GM12873 (cell line): Measurements from ENCODE around the gene CLDND2.

ENCODE experiments used
- CTCF ChIP-seq: IDR thresholded peaks from 2 replicates; pipeline ENCODE4 v1.5.1; 2012; ENCODE audit warnings: low read depth, mild to moderate bottlenecking, moderate library complexity, low read length, control low read depth; ENCODE audit not compliant: insufficient read depth; ENCODE audit errors: missing control alignments

CLDND2 gene

GRCh38 chr19:51330366-51330765, 38.4 kb downstream of the CLDND2 start:
- TF ChIP-seq CTCF: no peak

GRCh38 chr19:51329411-51329810, 39.4 kb downstream of the CLDND2 start:
- TF ChIP-seq CTCF: no peak

DNA sequence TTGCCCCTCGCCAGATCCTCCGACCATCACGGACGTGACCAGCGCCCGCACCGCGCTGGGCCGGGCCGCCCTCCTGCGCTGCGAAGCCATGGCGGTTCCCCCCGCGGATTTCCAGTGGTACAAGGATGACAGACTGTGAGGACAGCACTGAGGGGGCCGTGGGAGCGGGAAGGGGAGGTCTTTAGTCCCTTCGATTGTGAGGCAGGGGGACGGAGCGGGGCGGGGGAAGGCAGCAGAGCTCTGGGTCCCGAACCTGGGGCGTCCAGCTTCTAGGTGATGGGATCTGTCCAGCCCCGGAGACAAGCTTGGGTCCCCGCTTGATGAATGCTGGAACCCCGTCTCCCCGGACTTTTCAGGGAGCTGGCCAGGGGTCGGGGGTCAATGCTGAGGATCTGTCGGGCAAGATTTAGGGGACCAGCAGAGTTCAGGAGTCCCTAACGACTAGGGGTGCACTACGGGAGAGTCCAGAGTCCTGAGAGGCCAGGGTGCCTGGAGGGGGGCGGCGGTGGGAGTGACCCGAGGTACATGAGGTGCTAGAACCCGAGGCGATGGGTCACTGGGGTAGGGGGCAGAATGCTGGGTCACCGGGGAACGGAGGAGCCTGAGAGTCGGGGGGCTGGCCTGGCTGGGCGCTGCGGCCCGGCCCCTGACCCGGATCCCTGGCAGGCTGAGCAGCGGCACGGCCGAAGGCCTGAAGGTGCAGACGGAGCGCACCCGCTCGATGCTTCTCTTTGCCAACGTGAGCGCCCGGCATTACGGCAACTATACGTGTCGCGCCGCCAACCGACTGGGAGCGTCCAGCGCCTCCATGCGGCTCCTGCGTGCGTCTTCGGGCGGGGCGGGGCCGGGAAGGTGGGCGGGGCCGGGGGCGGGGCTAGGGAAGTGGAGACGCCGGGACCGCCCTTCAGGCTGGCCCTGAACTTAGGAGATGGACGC, 41.5 kb downstream of the CLDND2 start:
- TF ChIP-seq CTCF: peak; percentile 21

- no peak for TF ChIP-seq CTCF
Observed at GRCh38 chr19:51326216-51327065, 42.4 kb downstream of the CLDND2 start.

GRCh38 chr19:51325161-51325976, 43.4 kb downstream of the CLDND2 start:
- no peak for TF ChIP-seq CTCF

- no peak for TF ChIP-seq CTCF
Observed at GRCh38 chr19:51324167-51324481, 44.7 kb downstream of the CLDND2 start.
